ENCODE measurements around the gene ZNF41. TPM values are rescaled to one million over a fixed set of nuclear protein-coding genes. Genes with fewer than 3 reads are reported as not detected.

ZNF41 gene
- total and polyA plus RNA-seq, 2 experiments from 2014 or later, result 2.0 to 6.3 TPM

DNA sequence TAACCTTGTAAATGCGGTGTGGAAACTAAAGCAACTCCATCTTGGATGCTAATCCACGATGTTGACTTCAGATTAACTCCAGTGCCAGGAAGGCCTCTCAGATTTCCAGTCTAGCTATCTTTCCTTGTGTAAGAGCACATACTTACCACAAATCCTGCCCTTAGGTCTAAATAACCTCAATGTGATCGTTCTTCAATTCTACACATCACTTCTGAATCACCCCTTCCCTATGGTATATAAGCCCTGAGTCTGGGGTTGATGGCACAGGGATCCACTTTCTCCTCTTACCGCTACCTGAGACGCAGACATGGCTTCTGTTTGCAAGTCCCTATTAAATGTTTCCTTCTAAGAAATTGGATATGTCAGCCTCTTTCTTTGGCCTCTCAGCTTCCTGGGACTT lies 17.5 kb upstream of the ZNF41 start:
- H3K9me3 Mint-ChIP-seq, result no peaks in the 10 kb centered on the region
- DNase-seq (ENCODE audit: low spot score), result no peak
- Histone ChIP-seq H2AFZ (peak overlapping the region; percentile 96; the same call in 1 of the 2 replicates), H3K27ac (ENCODE audit: low read depth) (no peak overlapping the region), H4K20me1 (replicated peaks; ENCODE audit: insufficient read depth) (no peaks in the 10 kb centered on the region), H3K79me2 (replicated peaks; ENCODE audit: insufficient read depth) (no peaks in the 10 kb centered on the region), H3K9me2 (ENCODE audit: insufficient read depth) (no peaks in the 10 kb centered on the region), H3K4me3 (no peak overlapping the region), H3F3A (replicated peaks; ENCODE audit: low read depth) (no peaks in the 10 kb centered on the region), H3K4me1 (ENCODE audit: insufficient read depth) (peaks cover 15% of the 10 kb centered on the region), H3K36me3 (ENCODE audit: insufficient read depth) (no peaks in the 10 kb centered on the region), H3K27me3 (ENCODE audit: insufficient read depth) (no peaks in the 10 kb centered on the region), H3K4me2 (no peak overlapping the region)
- H3K4me1 Mint-ChIP-seq, result peaks cover 29% of the 10 kb centered on the region
- no peaks in the 10 kb centered on the region for H3K36me3 Mint-ChIP-seq (ENCODE audit: low read depth)
- no peak for TF ChIP-seq POLR2AphosphoS5 (IDR thresholded peaks at IDR 0.05; ENCODE audit: low read depth)
- TF ChIP-seq EZH2 (IDR thresholded peaks at IDR 0.05; ENCODE audit: low read depth, unreplicated experiment), result no peak
- TF ChIP-seq, protein P1, sequence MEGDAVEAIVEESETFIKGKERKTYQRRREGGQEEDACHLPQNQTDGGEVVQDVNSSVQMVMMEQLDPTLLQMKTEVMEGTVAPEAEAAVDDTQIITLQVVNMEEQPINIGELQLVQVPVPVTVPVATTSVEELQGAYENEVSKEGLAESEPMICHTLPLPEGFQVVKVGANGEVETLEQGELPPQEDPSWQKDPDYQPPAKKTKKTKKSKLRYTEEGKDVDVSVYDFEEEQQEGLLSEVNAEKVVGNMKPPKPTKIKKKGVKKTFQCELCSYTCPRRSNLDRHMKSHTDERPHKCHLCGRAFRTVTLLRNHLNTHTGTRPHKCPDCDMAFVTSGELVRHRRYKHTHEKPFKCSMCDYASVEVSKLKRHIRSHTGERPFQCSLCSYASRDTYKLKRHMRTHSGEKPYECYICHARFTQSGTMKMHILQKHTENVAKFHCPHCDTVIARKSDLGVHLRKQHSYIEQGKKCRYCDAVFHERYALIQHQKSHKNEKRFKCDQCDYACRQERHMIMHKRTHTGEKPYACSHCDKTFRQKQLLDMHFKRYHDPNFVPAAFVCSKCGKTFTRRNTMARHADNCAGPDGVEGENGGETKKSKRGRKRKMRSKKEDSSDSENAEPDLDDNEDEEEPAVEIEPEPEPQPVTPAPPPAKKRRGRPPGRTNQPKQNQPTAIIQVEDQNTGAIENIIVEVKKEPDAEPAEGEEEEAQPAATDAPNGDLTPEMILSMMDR (conservative IDR thresholded peaks at IDR 0.05; ENCODE audit: low read depth in 2 of 2), result no peak
- TF ChIP-seq, protein P2, sequence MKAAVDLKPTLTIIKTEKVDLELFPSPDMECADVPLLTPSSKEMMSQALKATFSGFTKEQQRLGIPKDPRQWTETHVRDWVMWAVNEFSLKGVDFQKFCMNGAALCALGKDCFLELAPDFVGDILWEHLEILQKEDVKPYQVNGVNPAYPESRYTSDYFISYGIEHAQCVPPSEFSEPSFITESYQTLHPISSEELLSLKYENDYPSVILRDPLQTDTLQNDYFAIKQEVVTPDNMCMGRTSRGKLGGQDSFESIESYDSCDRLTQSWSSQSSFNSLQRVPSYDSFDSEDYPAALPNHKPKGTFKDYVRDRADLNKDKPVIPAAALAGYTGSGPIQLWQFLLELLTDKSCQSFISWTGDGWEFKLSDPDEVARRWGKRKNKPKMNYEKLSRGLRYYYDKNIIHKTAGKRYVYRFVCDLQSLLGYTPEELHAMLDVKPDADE (IDR thresholded peaks at IDR 0.05), result no peak
- no peak for TF ChIP-seq ZNF331 (CRISPR knock-in tag; IDR thresholded peaks at IDR 0.05; ENCODE audit: low read depth)
- TF ChIP-seq, protein P3, sequence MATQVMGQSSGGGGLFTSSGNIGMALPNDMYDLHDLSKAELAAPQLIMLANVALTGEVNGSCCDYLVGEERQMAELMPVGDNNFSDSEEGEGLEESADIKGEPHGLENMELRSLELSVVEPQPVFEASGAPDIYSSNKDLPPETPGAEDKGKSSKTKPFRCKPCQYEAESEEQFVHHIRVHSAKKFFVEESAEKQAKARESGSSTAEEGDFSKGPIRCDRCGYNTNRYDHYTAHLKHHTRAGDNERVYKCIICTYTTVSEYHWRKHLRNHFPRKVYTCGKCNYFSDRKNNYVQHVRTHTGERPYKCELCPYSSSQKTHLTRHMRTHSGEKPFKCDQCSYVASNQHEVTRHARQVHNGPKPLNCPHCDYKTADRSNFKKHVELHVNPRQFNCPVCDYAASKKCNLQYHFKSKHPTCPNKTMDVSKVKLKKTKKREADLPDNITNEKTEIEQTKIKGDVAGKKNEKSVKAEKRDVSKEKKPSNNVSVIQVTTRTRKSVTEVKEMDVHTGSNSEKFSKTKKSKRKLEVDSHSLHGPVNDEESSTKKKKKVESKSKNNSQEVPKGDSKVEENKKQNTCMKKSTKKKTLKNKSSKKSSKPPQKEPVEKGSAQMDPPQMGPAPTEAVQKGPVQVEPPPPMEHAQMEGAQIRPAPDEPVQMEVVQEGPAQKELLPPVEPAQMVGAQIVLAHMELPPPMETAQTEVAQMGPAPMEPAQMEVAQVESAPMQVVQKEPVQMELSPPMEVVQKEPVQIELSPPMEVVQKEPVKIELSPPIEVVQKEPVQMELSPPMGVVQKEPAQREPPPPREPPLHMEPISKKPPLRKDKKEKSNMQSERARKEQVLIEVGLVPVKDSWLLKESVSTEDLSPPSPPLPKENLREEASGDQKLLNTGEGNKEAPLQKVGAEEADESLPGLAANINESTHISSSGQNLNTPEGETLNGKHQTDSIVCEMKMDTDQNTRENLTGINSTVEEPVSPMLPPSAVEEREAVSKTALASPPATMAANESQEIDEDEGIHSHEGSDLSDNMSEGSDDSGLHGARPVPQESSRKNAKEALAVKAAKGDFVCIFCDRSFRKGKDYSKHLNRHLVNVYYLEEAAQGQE (IDR thresholded peaks at IDR 0.05; ENCODE audit: unreplicated experiment), result no peak
- TF ChIP-seq STAT1 (IDR thresholded peaks at IDR 0.05; ENCODE audit: unreplicated experiment), result no peak
- no peak for TF ChIP-seq ZNF114 (CRISPR knock-in tag; IDR thresholded peaks at IDR 0.05)
- no peak for TF ChIP-seq NANOG (IDR thresholded peaks at IDR 0.05; ENCODE audit: borderline replicate concordance)
- TF ChIP-seq JUNB (IDR thresholded peaks at IDR 0.05; ENCODE audit: unreplicated experiment), result no peak
- no peak for TF ChIP-seq EZH2phosphoT487 (IDR thresholded peaks at IDR 0.05; ENCODE audit: unreplicated experiment)
- TF ChIP-seq, protein P4, sequence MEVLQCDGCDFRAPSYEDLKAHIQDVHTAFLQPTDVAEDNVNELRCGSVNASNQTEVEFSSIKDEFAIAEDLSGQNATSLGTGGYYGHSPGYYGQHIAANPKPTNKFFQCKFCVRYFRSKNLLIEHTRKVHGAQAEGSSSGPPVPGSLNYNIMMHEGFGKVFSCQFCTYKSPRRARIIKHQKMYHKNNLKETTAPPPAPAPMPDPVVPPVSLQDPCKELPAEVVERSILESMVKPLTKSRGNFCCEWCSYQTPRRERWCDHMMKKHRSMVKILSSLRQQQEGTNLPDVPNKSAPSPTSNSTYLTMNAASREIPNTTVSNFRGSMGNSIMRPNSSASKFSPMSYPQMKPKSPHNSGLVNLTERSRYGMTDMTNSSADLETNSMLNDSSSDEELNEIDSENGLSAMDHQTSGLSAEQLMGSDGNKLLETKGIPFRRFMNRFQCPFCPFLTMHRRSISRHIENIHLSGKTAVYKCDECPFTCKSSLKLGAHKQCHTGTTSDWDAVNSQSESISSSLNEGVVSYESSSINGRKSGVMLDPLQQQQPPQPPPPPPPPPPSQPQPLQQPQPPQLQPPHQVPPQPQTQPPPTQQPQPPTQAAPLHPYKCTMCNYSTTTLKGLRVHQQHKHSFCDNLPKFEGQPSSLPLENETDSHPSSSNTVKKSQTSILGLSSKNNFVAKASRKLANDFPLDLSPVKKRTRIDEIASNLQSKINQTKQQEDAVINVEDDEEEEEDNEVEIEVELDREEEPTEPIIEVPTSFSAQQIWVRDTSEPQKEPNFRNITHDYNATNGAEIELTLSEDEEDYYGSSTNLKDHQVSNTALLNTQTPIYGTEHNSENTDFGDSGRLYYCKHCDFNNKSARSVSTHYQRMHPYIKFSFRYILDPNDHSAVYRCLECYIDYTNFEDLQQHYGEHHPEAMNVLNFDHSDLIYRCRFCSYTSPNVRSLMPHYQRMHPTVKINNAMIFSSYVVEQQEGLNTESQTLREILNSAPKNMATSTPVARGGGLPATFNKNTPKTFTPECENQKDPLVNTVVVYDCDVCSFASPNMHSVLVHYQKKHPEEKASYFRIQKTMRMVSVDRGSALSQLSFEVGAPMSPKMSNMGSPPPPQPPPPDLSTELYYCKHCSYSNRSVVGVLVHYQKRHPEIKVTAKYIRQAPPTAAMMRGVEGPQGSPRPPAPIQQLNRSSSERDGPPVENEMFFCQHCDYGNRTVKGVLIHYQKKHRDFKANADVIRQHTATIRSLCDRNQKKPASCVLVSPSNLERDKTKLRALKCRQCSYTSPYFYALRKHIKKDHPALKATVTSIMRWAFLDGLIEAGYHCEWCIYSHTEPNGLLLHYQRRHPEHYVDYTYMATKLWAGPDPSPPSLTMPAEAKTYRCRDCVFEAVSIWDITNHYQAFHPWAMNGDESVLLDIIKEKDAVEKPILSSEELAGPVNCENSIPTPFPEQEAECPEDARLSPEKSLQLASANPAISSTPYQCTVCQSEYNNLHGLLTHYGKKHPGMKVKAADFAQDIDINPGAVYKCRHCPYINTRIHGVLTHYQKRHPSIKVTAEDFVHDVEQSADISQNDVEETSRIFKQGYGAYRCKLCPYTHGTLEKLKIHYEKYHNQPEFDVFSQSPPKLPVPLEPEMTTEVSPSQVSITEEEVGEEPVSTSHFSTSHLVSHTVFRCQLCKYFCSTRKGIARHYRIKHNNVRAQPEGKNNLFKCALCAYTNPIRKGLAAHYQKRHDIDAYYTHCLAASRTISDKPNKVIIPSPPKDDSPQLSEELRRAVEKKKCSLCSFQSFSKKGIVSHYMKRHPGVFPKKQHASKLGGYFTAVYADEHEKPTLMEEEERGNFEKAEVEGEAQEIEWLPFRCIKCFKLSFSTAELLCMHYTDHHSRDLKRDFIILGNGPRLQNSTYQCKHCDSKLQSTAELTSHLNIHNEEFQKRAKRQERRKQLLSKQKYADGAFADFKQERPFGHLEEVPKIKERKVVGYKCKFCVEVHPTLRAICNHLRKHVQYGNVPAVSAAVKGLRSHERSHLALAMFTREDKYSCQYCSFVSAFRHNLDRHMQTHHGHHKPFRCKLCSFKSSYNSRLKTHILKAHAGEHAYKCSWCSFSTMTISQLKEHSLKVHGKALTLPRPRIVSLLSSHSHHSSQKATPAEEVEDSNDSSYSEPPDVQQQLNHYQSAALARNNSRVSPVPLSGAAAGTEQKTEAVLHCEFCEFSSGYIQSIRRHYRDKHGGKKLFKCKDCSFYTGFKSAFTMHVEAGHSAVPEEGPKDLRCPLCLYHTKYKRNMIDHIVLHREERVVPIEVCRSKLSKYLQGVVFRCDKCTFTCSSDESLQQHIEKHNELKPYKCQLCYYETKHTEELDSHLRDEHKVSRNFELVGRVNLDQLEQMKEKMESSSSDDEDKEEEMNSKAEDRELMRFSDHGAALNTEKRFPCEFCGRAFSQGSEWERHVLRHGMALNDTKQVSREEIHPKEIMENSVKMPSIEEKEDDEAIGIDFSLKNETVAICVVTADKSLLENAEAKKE (CRISPR knock-in tag; IDR thresholded peaks at IDR 0.05), result no peak
- no peak for TF ChIP-seq CREB1 (CRISPR knock-in tag; IDR thresholded peaks at IDR 0.05; ENCODE audit: low read depth)
- no peak overlapping the region; the same call in 1 of the 2 replicates for H3K27ac Mint-ChIP-seq
- peaks cover 5% of the 10 kb centered on the region for H3K27me3 Mint-ChIP-seq (ENCODE audit: insufficient read depth, low read depth, poor library complexity)
- no peak for ATAC-seq
- no peak overlapping the region for H3K4me3 Mint-ChIP-seq

Data from GM23338 (cell line).